H1 (cell line): ENCODE data around the gene LPCAT3.

Experiments used
- CBX5 ChIP-seq: fragments of 300-800, 300-1000 bp; sonication (generic); IDR thresholded peaks from 2 replicates; pipeline ENCODE4 v1.7.1; 2016; ENCODE audit warnings: antibody characterized with exemption, low read length, low read depth
- CEBPB ChIP-seq: IDR thresholded peaks from 2 replicates; pipeline ENCODE4 v1.6.1; 2012; ENCODE audit warnings: low read depth, low read length
- CHD7 ChIP-seq: fragments of 300-600 bp; sonication (generic); IDR thresholded peaks from 2 replicates; pipeline ENCODE4 v1.7.1; 2012; ENCODE audit warnings: low read length, moderate library complexity, mild to moderate bottlenecking, inconsistent platforms; ENCODE audit not compliant: insufficient replicate concordance
- CREB1 ChIP-seq: IDR thresholded peaks from 2 replicates; pipeline ENCODE4 v1.6.1; 2012; ENCODE audit warnings: inconsistent platforms
- CTCF ChIP-seq, 3 experiments: IDR thresholded peaks; 1 replicate in 2 of 3; 2 replicates in 1 of 3; pipeline versions ENCODE4 v1.5.1 to v1.6.1; 2011; ENCODE audit warnings: low read length in 3 of 3, mild to moderate bottlenecking in 3 of 3, inconsistent platforms in 2 of 3, low read depth in 1 of 3, moderate library complexity in 1 of 3; ENCODE audit not compliant: insufficient read depth in 1 of 3; ENCODE audit errors: control extremely low read depth in 1 of 3
- EP300 ChIP-seq, 2 experiments: IDR thresholded peaks; 1 replicate in 1 of 2; 2 replicates in 1 of 2; pipeline ENCODE4 v1.6.1; 2011 to 2012; ENCODE audit warnings: low read depth in 2 of 2, low read length in 2 of 2, mild to moderate bottlenecking in 2 of 2, borderline replicate concordance in 1 of 2, inconsistent platforms in 1 of 2, moderate library complexity in 1 of 2
- FOSL1 ChIP-seq: IDR thresholded peaks from 2 replicates; pipeline ENCODE4 v1.6.1; 2011; ENCODE audit warnings: mild to moderate bottlenecking, low read depth, low read length, moderate library complexity; ENCODE audit not compliant: insufficient read depth
- JUND ChIP-seq: IDR thresholded peaks from 2 replicates; pipeline ENCODE4 v1.6.1; 2011; ENCODE audit warnings: mild to moderate bottlenecking, improper control_type of control experiment, low read length
- POLR2AphosphoS5 ChIP-seq: IDR thresholded peaks from 2 replicates; pipeline ENCODE4 v1.6.1; 2011; ENCODE audit warnings: low read depth, low read length
- RAD21 ChIP-seq, 2 experiments: IDR thresholded peaks in 1 of 2; conservative IDR thresholded peaks in 1 of 2; 2 replicates each; pipeline ENCODE4 v1.6.1; 2011; ENCODE audit warnings: low read depth in 2 of 2, low read length in 2 of 2, improper control_type of control experiment in 1 of 2, inconsistent platforms in 1 of 2, mild to moderate bottlenecking in 1 of 2, moderate library complexity in 1 of 2
- RFX5 ChIP-seq: IDR thresholded peaks from 2 replicates; pipeline ENCODE4 v1.6.1; 2011; ENCODE audit warnings: low read depth, low read length, improper control_type of control experiment, borderline replicate concordance
- SP1 ChIP-seq: IDR thresholded peaks from 2 replicates; pipeline ENCODE4 v1.6.1; 2011; ENCODE audit warnings: low read depth, low read length
- SRF ChIP-seq: IDR thresholded peaks from 2 replicates; pipeline ENCODE4 v1.6.1; 2011; ENCODE audit warnings: mild to moderate bottlenecking, low read depth, low read length, moderate library complexity
- YY1 ChIP-seq: IDR thresholded peaks from 2 replicates; pipeline ENCODE4 v1.6.1; 2011; ENCODE audit warnings: low read depth, mild to moderate bottlenecking, low read length

DNA sequence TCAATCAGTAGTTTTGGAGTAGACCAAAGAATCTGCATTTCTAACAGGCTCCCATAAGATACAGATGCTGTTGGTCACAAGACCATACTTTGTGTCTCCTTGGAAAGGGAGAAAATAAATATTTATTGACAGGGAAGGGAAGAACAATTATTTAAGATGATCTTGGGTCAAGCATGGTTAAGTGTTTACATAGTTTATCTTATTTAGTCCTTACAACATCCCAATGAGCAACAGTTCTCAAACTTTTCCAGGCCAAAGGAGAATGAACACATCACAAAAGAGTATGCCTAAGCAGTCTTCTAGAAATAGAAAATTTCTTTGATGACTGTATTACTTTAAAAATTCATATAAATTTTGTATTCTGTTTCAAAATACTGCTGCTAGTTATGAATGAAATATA lies 8.8 kb downstream of the LPCAT3 start:
- TF ChIP-seq CTCF (IDR thresholded peaks at IDR 0.05; ENCODE audit: control extremely low read depth in 1 of 3, insufficient read depth in 1 of 3, low read depth in 1 of 3, low read length in 3 of 3) (no peak), CREB1 (no peak), JUND (no peak), SP1 (no peak), CHD7 (no peak), POLR2AphosphoS5 (no peak), SRF (no peak), YY1 (no peak), RFX5 (no peak), CEBPB (no peak), EP300 (IDR thresholded peaks at IDR 0.05; ENCODE audit: borderline replicate concordance in 1 of 2, low read depth in 2 of 2, low read length in 2 of 2) (no peak), RAD21 (IDR thresholded peaks at IDR 0.05 in 1 of 2, conservative IDR thresholded peaks at IDR 0.05 in 1 of 2; ENCODE audit: low read depth in 2 of 2, low read length in 2 of 2) (no peak), FOSL1 (no peak), CBX5 (no peak)
